GM12873 (cell line): ENCODE measurements around the gene EPX.

Experiments used
- CTCF ChIP-seq: IDR thresholded peaks from 2 replicates; pipeline ENCODE4 v1.5.1; 2012; ENCODE audit warnings: low read depth, mild to moderate bottlenecking, moderate library complexity, low read length, control low read depth; ENCODE audit not compliant: insufficient read depth; ENCODE audit errors: missing control alignments

Gene EPX

DNA sequence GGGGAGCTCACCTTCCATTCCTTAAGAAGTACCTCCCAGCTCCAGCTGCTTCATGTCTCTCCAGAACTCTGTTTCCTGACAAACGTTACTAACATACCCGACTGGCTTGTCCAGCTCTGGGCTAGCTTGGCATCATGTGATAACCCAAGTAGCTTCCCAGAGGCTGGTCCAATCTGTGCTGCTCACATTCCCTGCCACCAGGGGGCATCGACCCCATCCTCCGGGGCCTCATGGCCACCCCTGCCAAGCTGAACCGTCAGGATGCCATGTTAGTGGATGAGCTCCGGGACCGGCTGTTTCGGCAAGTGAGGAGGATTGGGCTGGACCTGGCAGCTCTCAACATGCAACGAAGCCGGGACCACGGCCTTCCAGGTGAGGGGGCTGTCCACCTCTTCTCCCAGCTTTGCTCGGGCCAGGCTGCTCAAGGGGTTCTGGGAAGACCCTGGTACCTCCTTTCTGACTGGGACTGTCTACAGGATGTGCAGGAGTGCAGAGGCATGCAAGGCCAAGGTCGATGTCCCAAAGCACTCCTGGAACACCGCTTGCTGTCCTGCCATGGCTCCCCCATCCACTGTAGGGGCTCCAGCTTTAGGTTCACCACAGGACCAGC, 7.6 kb downstream of the EPX start:
- peak; percentile 83 for TF ChIP-seq CTCF

GRCh38 chr17:58202859-58203258, 10.3 kb downstream of the EPX start:
- TF ChIP-seq CTCF: no peak

DNA sequence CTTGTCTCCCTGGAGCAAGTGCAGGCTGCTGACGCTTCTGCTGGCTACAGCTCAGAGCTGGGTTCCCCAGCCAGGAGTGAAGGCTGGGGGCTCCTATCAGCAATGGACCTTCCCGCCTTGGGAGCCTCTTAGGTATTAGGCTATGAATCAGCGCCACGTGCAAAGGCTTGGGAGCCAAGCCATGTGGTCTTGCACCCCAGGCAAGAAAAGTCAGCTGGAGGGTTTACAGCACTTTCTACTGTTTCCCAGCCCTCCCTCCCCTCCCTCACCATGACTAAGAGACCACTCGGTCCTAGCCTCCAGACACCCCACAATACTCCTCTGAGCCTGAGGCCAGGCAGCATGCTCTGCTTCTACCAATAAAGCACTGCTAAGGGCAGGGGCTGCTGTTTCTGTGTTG, 12.3 kb downstream of the EPX start:
- TF ChIP-seq CTCF: no peak

- TF ChIP-seq CTCF: no peak
Measured at GRCh38 chr17:58205936-58206335, 13.4 kb downstream of the EPX start.

GRCh38 chr17:58207451-58207850, 14.9 kb downstream of the EPX start:
- TF ChIP-seq CTCF: no peak

DNA sequence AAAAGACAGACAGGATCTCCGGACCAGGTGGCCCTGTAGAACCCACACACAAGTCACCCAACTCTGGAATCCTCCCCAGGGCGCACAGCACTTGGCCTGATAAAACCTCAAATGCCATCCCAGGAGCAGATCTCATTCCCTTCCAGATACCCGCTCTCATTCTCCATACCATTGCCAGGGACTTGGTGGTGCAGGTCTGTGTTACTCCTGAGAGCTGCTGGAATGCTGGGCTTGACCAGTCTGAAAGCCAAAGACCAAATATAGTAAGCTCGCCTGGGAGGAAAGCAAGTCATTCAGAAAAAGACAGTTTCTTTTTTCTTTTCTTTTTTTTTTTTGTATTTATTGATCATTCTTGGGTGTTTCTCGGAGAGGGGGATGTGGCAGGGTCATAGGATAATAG, 15.8 kb downstream of the EPX start:
- TF ChIP-seq CTCF: no peak

DNA sequence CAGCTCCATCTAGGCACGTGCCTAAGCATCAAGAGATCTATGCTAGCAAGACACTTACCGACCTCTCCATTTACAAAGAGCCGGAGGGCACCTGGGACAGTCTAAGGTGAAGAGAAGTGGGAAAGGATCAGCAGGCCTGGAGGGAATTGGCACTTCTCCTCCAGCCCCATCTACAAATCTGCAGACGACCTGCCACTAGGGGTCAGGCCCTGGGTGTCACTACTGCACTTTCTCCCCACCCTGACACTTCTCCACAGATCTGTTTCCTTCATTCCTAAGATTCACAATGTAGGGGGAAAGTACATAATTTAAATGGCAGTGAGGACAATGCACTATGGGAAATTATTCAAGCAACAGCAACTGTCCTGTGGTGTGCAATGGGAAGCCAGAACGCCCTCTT, 18.4 kb downstream of the EPX start:
- peak; percentile 51 for TF ChIP-seq CTCF
